Measurements from ENCODE around the gene BMP7. TPM values are rescaled to one million over a fixed set of nuclear protein-coding genes. Genes with fewer than 3 reads are reported as not detected.

Gene BMP7
- total RNA-seq, 1 experiment from 2014 or later = 7.5 TPM

GRCh38 chr20:57277398-57278105 lies 11.1 kb upstream of the BMP7 start:
- TF ChIP-seq EZH2 (IDR thresholded peaks at IDR 0.05; ENCODE audit: borderline replicate concordance, low read depth, low read length, poor library complexity, severe bottlenecking) (no peak), CTCF (conservative IDR thresholded peaks at IDR 0.05; ENCODE audit: low read depth, low read length) (no peak)
- Histone ChIP-seq H3K27ac (ENCODE audit: low read depth, low read length, poor library complexity, severe bottlenecking) (no peak overlapping the region), H3K36me3 (ENCODE audit: insufficient read depth, low read length, poor library complexity, severe bottlenecking) (no peaks in the 10 kb centered on the region), H3K27me3 (replicated peaks; ENCODE audit: insufficient read depth, low read depth, low read length, poor library complexity) (peaks cover 4% of the 10 kb centered on the region), H3K4me1 (ENCODE audit: insufficient read depth, low read length, poor library complexity, severe bottlenecking) (no peaks in the 10 kb centered on the region), H3K9me3 (ENCODE audit: low read depth, low read length, poor library complexity, severe bottlenecking) (no peaks in the 10 kb centered on the region), H3K4me3 (ENCODE audit: low read depth, low read length, poor library complexity, severe bottlenecking) (no peak overlapping the region)
- no peak for DNase-seq (ENCODE audit: low spot score)
- POLR2A ChIA-PET (ENCODE audit: low non-redundant PET) = no interaction called here
- intact Hi-C loops (cut with micrococcal nuclease; ENCODE audit: unreplicated experiment) = no loop called here
- CTCF ChIA-PET = no interaction called here
- no TSS peak for BruUV-seq (replicated peaks)

- no peak for DNase-seq (ENCODE audit: low spot score)
- TF ChIP-seq CTCF (conservative IDR thresholded peaks at IDR 0.05; ENCODE audit: low read depth, low read length) = no peak
- no peak for TF ChIP-seq EZH2 (IDR thresholded peaks at IDR 0.05; ENCODE audit: borderline replicate concordance, low read depth, low read length, poor library complexity, severe bottlenecking)
- Histone ChIP-seq H3K27me3 (replicated peaks; ENCODE audit: insufficient read depth, low read depth, low read length, poor library complexity) (peaks cover 2% of the 10 kb centered on the region), H3K4me1 (ENCODE audit: insufficient read depth, low read length, poor library complexity, severe bottlenecking) (no peaks in the 10 kb centered on the region), H3K4me3 (ENCODE audit: low read depth, low read length, poor library complexity, severe bottlenecking) (no peak overlapping the region), H3K9me3 (ENCODE audit: low read depth, low read length, poor library complexity, severe bottlenecking) (no peaks in the 10 kb centered on the region), H3K36me3 (ENCODE audit: insufficient read depth, low read length, poor library complexity, severe bottlenecking) (no peaks in the 10 kb centered on the region), H3K27ac (ENCODE audit: low read depth, low read length, poor library complexity, severe bottlenecking) (no peak overlapping the region)
- ChIA-PET CTCF (no interaction called here), POLR2A (ENCODE audit: low non-redundant PET) (no interaction called here)
- intact Hi-C loops (cut with micrococcal nuclease; ENCODE audit: unreplicated experiment) = no loop called here
- BruUV-seq (replicated peaks) = no TSS peak
Observed at GRCh38 chr20:57276221-57276620, 9.8 kb upstream of the BMP7 start.

GRCh38 chr20:57275813-57276212 lies 9.4 kb upstream of the BMP7 start:
- intact Hi-C loops (cut with micrococcal nuclease; ENCODE audit: unreplicated experiment) = no loop called here
- Histone ChIP-seq H3K36me3 (ENCODE audit: insufficient read depth, low read length, poor library complexity, severe bottlenecking) (no peaks in the 10 kb centered on the region), H3K27ac (ENCODE audit: low read depth, low read length, poor library complexity, severe bottlenecking) (no peak overlapping the region), H3K4me3 (ENCODE audit: low read depth, low read length, poor library complexity, severe bottlenecking) (no peak overlapping the region), H3K27me3 (replicated peaks; ENCODE audit: insufficient read depth, low read depth, low read length, poor library complexity) (no peaks in the 10 kb centered on the region), H3K4me1 (ENCODE audit: insufficient read depth, low read length, poor library complexity, severe bottlenecking) (no peaks in the 10 kb centered on the region), H3K9me3 (ENCODE audit: low read depth, low read length, poor library complexity, severe bottlenecking) (no peaks in the 10 kb centered on the region)
- BruUV-seq (replicated peaks) = no TSS peak
- CTCF ChIA-PET = no interaction called here
- no peak for DNase-seq (ENCODE audit: low spot score)
- POLR2A ChIA-PET (ENCODE audit: low non-redundant PET) = no interaction called here
- no peak for TF ChIP-seq EZH2 (IDR thresholded peaks at IDR 0.05; ENCODE audit: borderline replicate concordance, low read depth, low read length, poor library complexity, severe bottlenecking)
- no peak for TF ChIP-seq CTCF (conservative IDR thresholded peaks at IDR 0.05; ENCODE audit: low read depth, low read length)

All from A673 (cell line).